SU-DHL-6 (cell line): ENCODE results near the gene DEPDC5.

ENCODE experiments used
- H2AFZ ChIP-seq: fragments of 200-600 bp; sonication (generic); 2 replicates; pipeline ENCODE4 v1.6.1; 2014; ENCODE audit warnings: low read depth, mild to moderate bottlenecking, moderate library complexity, mixed read lengths, antibody characterized with exemption, low read length; ENCODE audit not compliant: severe bottlenecking
- H3F3A ChIP-seq: fragments of 200-600 bp; shearing (Covaris generic); 2 replicates; pipeline ENCODE4 v1.6.0; 2016; ENCODE audit warnings: antibody characterized with exemption, mild to moderate bottlenecking; ENCODE audit not compliant: insufficient read depth
- H3K27ac ChIP-seq: fragments of 200-600 bp; sonication (generic); 2 replicates; pipeline ENCODE4 v1.5.1; 2016; ENCODE audit warnings: low read depth, mild to moderate bottlenecking, low read length, moderate library complexity, mixed read lengths
- H3K27me3 ChIP-seq: fragments of 200-600 bp; sonication (generic), shearing (Covaris generic); 2 replicates; pipeline ENCODE4 v1.6.0; 2014; ENCODE audit warnings: mild to moderate bottlenecking, low read length
- H3K36me3 ChIP-seq: fragments of 200-600 bp; sonication (generic); 2 replicates; pipeline ENCODE4 v1.6.1; 2014; ENCODE audit warnings: mild to moderate bottlenecking, low read length, mixed read lengths
- H3K4me2 ChIP-seq: fragments of 300-600, 200-600 bp; shearing (Covaris generic), sonication (generic); 2 replicates; pipeline ENCODE4 v1.6.0; 2014; ENCODE audit warnings: low read length, low read depth, mild to moderate bottlenecking; ENCODE audit not compliant: poor library complexity, severe bottlenecking
- H3K4me3 ChIP-seq: fragments of 200-600 bp; sonication (generic); 2 replicates; pipeline ENCODE4 v1.5.1; 2014; ENCODE audit warnings: antibody characterized with exemption, low read length, mild to moderate bottlenecking, mixed read lengths; ENCODE audit not compliant: insufficient read depth, poor library complexity, severe bottlenecking
- H3K79me2 ChIP-seq: fragments of 200-600 bp; sonication (generic); 2 replicates; pipeline ENCODE4 v1.6.1; 2014; ENCODE audit warnings: mild to moderate bottlenecking, low read length, moderate library complexity; ENCODE audit not compliant: insufficient read depth
- H3K9ac ChIP-seq: fragments of 200-600 bp; sonication (generic); 2 replicates; pipeline ENCODE4 v1.7.0; 2014; ENCODE audit warnings: mild to moderate bottlenecking, low read length
- H3K9me2 ChIP-seq: fragments of 200-600 bp; sonication (generic); replicated peaks from 2 replicates; pipeline ENCODE4 v1.6.1; 2014; ENCODE audit warnings: low read length; ENCODE audit not compliant: insufficient read depth
- H3K9me3 ChIP-seq: fragments of 200-600 bp; sonication (generic); 2 replicates; pipeline ENCODE4 v1.6.1; 2014; ENCODE audit warnings: low read length, mixed read lengths; ENCODE audit not compliant: insufficient read depth
- H4K20me1 ChIP-seq: fragments of 200-600 bp; sonication (generic); 2 replicates; pipeline ENCODE4 v1.6.1; 2014; ENCODE audit warnings: low read depth, mild to moderate bottlenecking, antibody characterized with exemption, low read length, moderate library complexity, mixed read lengths
- EZH2phosphoT487 ChIP-seq: fragments of 200-600 bp; sonication (generic), shearing (Covaris generic); conservative IDR thresholded peaks from 2 replicates; pipeline ENCODE4 v1.6.1; 2018; ENCODE audit warnings: mild to moderate bottlenecking, antibody characterized with exemption, low read length, moderate library complexity, mixed read lengths
- TF ChIP-seq, protein P1 (sequence below): fragments of 200-600 bp; sonication (generic); IDR thresholded peaks from one replicate; pipeline ENCODE4 v1.5.1; 2017; ENCODE audit warnings: antibody characterized with exemption, mild to moderate bottlenecking, low read length, moderate library complexity; ENCODE audit not compliant: insufficient read depth, poor library complexity, severe bottlenecking

The DEPDC5 gene

GRCh38 chr22:31933406-31933805, 179.6 kb downstream of the DEPDC5 start:
- no peaks in the 10 kb centered on the region for H3K36me3 ChIP-seq
- no peak overlapping the region for H3K9ac ChIP-seq
- H3F3A ChIP-seq = no peaks in the 10 kb centered on the region
- H3K9me3 ChIP-seq = no peaks in the 10 kb centered on the region
- H3K27ac ChIP-seq = no peak overlapping the region
- no peak overlapping the region for H3K4me2 ChIP-seq
- H2AFZ ChIP-seq = no peak overlapping the region
- no peaks in the 10 kb centered on the region for H3K27me3 ChIP-seq
- no peaks in the 10 kb centered on the region for H3K79me2 ChIP-seq
- no peaks in the 10 kb centered on the region for H4K20me1 ChIP-seq
- no peaks in the 10 kb centered on the region for H3K9me2 ChIP-seq
- H3K4me3 ChIP-seq = no peak overlapping the region
- no peak for TF ChIP-seq EZH2phosphoT487
- TF ChIP-seq, protein P1, sequence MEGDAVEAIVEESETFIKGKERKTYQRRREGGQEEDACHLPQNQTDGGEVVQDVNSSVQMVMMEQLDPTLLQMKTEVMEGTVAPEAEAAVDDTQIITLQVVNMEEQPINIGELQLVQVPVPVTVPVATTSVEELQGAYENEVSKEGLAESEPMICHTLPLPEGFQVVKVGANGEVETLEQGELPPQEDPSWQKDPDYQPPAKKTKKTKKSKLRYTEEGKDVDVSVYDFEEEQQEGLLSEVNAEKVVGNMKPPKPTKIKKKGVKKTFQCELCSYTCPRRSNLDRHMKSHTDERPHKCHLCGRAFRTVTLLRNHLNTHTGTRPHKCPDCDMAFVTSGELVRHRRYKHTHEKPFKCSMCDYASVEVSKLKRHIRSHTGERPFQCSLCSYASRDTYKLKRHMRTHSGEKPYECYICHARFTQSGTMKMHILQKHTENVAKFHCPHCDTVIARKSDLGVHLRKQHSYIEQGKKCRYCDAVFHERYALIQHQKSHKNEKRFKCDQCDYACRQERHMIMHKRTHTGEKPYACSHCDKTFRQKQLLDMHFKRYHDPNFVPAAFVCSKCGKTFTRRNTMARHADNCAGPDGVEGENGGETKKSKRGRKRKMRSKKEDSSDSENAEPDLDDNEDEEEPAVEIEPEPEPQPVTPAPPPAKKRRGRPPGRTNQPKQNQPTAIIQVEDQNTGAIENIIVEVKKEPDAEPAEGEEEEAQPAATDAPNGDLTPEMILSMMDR = no peak

GRCh38 chr22:31933816-31934482, 180.1 kb downstream of the DEPDC5 start:
- Histone ChIP-seq H3K27me3 (no peaks in the 10 kb centered on the region), H2AFZ (no peak overlapping the region), H3K4me3 (no peak overlapping the region), H4K20me1 (no peaks in the 10 kb centered on the region), H3F3A (no peaks in the 10 kb centered on the region), H3K36me3 (no peaks in the 10 kb centered on the region), H3K79me2 (no peaks in the 10 kb centered on the region), H3K27ac (no peak overlapping the region), H3K9me3 (no peaks in the 10 kb centered on the region), H3K9me2 (no peaks in the 10 kb centered on the region), H3K4me2 (no peak overlapping the region), H3K9ac (no peak overlapping the region)
- TF ChIP-seq EZH2phosphoT487 = no peak
- TF ChIP-seq, protein P1 = no peak

GRCh38 chr22:31935961-31936635, 182.3 kb downstream of the DEPDC5 start:
- Histone ChIP-seq H3K27me3 (no peaks in the 10 kb centered on the region), H2AFZ (no peak overlapping the region), H3K79me2 (no peaks in the 10 kb centered on the region), H3K36me3 (no peaks in the 10 kb centered on the region), H3K9ac (no peak overlapping the region), H3K9me2 (no peaks in the 10 kb centered on the region), H4K20me1 (no peaks in the 10 kb centered on the region), H3F3A (no peaks in the 10 kb centered on the region), H3K4me2 (no peak overlapping the region), H3K4me3 (no peak overlapping the region), H3K9me3 (no peaks in the 10 kb centered on the region), H3K27ac (no peak overlapping the region)
- TF ChIP-seq, protein P1 = no peak
- no peak for TF ChIP-seq EZH2phosphoT487
